Stimulated activated naive CD8-positive, alpha-beta T cell treated with anti-CD3 and anti-CD28 coated beads, Interleukin-15, amount 100 ng/mL, for 72 hours (primary cell): Measurements from ENCODE around the gene CDK1.

Experiments
- ATAC-seq: fragments of 150-1000 bp; cut with Tn5 transposase; 2 replicates; pipeline ENCODE4 v1.10.0; 2021; ENCODE audit warnings: mild to moderate bottlenecking, moderate library complexity
- DNase-seq, 2 donors: peaks; one replicate each; pipeline ENCODE4 v3.0.0; 2021 to 2022
- H3K27ac Mint-ChIP-seq, 2 donors: one replicate each; pipeline ENCODE4 v1.8.0; 2022; ENCODE audit warnings: mild to moderate bottlenecking in 2 of 2, mixed read lengths in 2 of 2, moderate library complexity in 2 of 2
- H3K27me3 Mint-ChIP-seq: one replicate; pipeline ENCODE4 v1.8.0; 2022; ENCODE audit warnings: mixed read lengths
- H3K4me1 Mint-ChIP-seq: one replicate; pipeline ENCODE4 v1.8.0; 2022; ENCODE audit warnings: mild to moderate bottlenecking, mixed read lengths
- H3K4me3 Mint-ChIP-seq, 2 donors: one replicate each; pipeline ENCODE4 v1.8.0; 2022; ENCODE audit warnings: mild to moderate bottlenecking in 2 of 2, mixed read lengths in 2 of 2, moderate library complexity in 1 of 2
- H3K9me3 Mint-ChIP-seq, 2 donors: one replicate each; pipeline ENCODE4 v1.8.0; 2022; ENCODE audit warnings: mixed read lengths in 2 of 2

Gene CDK1

GRCh38 chr10:60757420-60757895 lies 20.8 kb upstream of the CDK1 start:
- Mint-ChIP-seq H3K27me3 (peaks cover 31% of the 10 kb centered on the region), H3K4me3 (no peak overlapping the region), H3K9me3 (no peaks in the 10 kb centered on the region), H3K27ac (no peak overlapping the region), H3K4me1 (no peaks in the 10 kb centered on the region)
- no peak for ATAC-seq
- DNase-seq = no peak

GRCh38 chr10:60759181-60759580 lies 19.1 kb upstream of the CDK1 start:
- ATAC-seq (no peak), DNase-seq (no peak)
- Mint-ChIP-seq H3K4me3 (no peak overlapping the region), H3K27me3 (peaks cover 22% of the 10 kb centered on the region), H3K9me3 (no peaks in the 10 kb centered on the region), H3K4me1 (no peaks in the 10 kb centered on the region), H3K27ac (no peak overlapping the region)

GRCh38 chr10:60760711-60761210 lies 17.5 kb upstream of the CDK1 start:
- Mint-ChIP-seq H3K27me3 (peaks cover 17% of the 10 kb centered on the region), H3K4me1 (no peaks in the 10 kb centered on the region), H3K27ac (no peak overlapping the region), H3K4me3 (no peak overlapping the region), H3K9me3 (no peaks in the 10 kb centered on the region)
- ATAC-seq (no peak), DNase-seq (no peak)

GRCh38 chr10:60762554-60762953 lies 15.7 kb upstream of the CDK1 start:
- H3K27ac Mint-ChIP-seq = no peak overlapping the region
- H3K4me1 Mint-ChIP-seq = peaks cover 8% of the 10 kb centered on the region
- DNase-seq (no peak), ATAC-seq (no peak)
- no peak overlapping the region for H3K4me3 Mint-ChIP-seq
- H3K27me3 Mint-ChIP-seq = peaks cover 8% of the 10 kb centered on the region
- no peaks in the 10 kb centered on the region for H3K9me3 Mint-ChIP-seq

GRCh38 chr10:60767424-60767823 lies 10.9 kb upstream of the CDK1 start:
- Mint-ChIP-seq H3K27ac (no peak overlapping the region), H3K9me3 (no peaks in the 10 kb centered on the region), H3K27me3 (no peaks in the 10 kb centered on the region), H3K4me3 (no peak overlapping the region), H3K4me1 (peaks cover 8% of the 10 kb centered on the region)
- no peak for ATAC-seq
- DNase-seq = no peak

GRCh38 chr10:60769406-60769805 lies 8.9 kb upstream of the CDK1 start:
- no peaks in the 10 kb centered on the region for H3K9me3 Mint-ChIP-seq
- peaks cover 8% of the 10 kb centered on the region for H3K4me1 Mint-ChIP-seq
- DNase-seq (no peak), ATAC-seq (no peak)
- no peak overlapping the region for H3K4me3 Mint-ChIP-seq
- peaks cover 9% of the 10 kb centered on the region for H3K27me3 Mint-ChIP-seq
- no peak overlapping the region for H3K27ac Mint-ChIP-seq

- H3K4me3 Mint-ChIP-seq = peak overlapping the region; percentile 95 to 100
- ATAC-seq = peak; percentile 2
- no peaks in the 10 kb centered on the region for H3K9me3 Mint-ChIP-seq
- H3K4me1 Mint-ChIP-seq = peaks cover 18% of the 10 kb centered on the region
- DNase-seq = no peak
- peak overlapping the region; percentile 99 to 100 for H3K27ac Mint-ChIP-seq
- peaks cover 18% of the 10 kb centered on the region for H3K27me3 Mint-ChIP-seq
Measured at GRCh38 chr10:60777696-60778213, 523 bp upstream of the CDK1 start.

GRCh38 chr10:60778971-60779796 lies 906 bp downstream of the CDK1 start:
- ATAC-seq (peak; percentile 34), DNase-seq (no peak)
- H3K4me1 Mint-ChIP-seq = peaks cover 19% of the 10 kb centered on the region
- H3K27ac Mint-ChIP-seq = peak overlapping the region; percentile 99 to 100
- no peaks in the 10 kb centered on the region for H3K9me3 Mint-ChIP-seq
- H3K4me3 Mint-ChIP-seq = peak overlapping the region; percentile 95 to 100
- H3K27me3 Mint-ChIP-seq = peaks cover 9% of the 10 kb centered on the region

GRCh38 chr10:60781661-60782060 lies 3.4 kb downstream of the CDK1 start:
- no peak overlapping the region for H3K27ac Mint-ChIP-seq

GRCh38 chr10:60784641-60785040 lies 6.4 kb downstream of the CDK1 start:
- Mint-ChIP-seq H3K9me3 (no peaks in the 10 kb centered on the region), H3K27me3 (no peaks in the 10 kb centered on the region), H3K4me3 (no peak overlapping the region), H3K4me1 (peaks cover 12% of the 10 kb centered on the region), H3K27ac (no peak overlapping the region)
- ATAC-seq (no peak), DNase-seq (no peak)

More at GRCh38 chr10:60781661-60782060, 3.4 kb downstream of the CDK1 start:
- no peaks in the 10 kb centered on the region for H3K9me3 Mint-ChIP-seq
- ATAC-seq = no peak
- DNase-seq = no peak
- H3K4me3 Mint-ChIP-seq = peak overlapping the region in 1 of 2 donors; percentile 51
- peaks cover 19% of the 10 kb centered on the region for H3K4me1 Mint-ChIP-seq
- no peaks in the 10 kb centered on the region for H3K27me3 Mint-ChIP-seq

- Mint-ChIP-seq H3K4me3 (no peak overlapping the region), H3K9me3 (no peaks in the 10 kb centered on the region), H3K27ac (no peak overlapping the region), H3K27me3 (no peaks in the 10 kb centered on the region), H3K4me1 (peaks cover 8% of the 10 kb centered on the region)
- ATAC-seq (no peak), DNase-seq (no peak)
Measured at GRCh38 chr10:60788544-60788943, 10.3 kb downstream of the CDK1 start.

GRCh38 chr10:60789340-60789739 lies 11.1 kb downstream of the CDK1 start:
- peaks cover 8% of the 10 kb centered on the region for H3K4me1 Mint-ChIP-seq
- no peaks in the 10 kb centered on the region for H3K27me3 Mint-ChIP-seq
- no peak overlapping the region for H3K4me3 Mint-ChIP-seq
- H3K9me3 Mint-ChIP-seq = no peaks in the 10 kb centered on the region
- ATAC-seq = no peak
- no peak for DNase-seq
- H3K27ac Mint-ChIP-seq = no peak overlapping the region

- H3K27me3 Mint-ChIP-seq = no peaks in the 10 kb centered on the region
- no peak overlapping the region for H3K4me3 Mint-ChIP-seq
- H3K27ac Mint-ChIP-seq = no peak overlapping the region
- no peaks in the 10 kb centered on the region for H3K9me3 Mint-ChIP-seq
- DNase-seq (no peak), ATAC-seq (no peak)
- peaks cover 8% of the 10 kb centered on the region for H3K4me1 Mint-ChIP-seq
Measured at GRCh38 chr10:60794953-60795352, 16.7 kb downstream of the CDK1 start.

GRCh38 chr10:60795465-60796202 lies 17.4 kb downstream of the CDK1 start:
- DNase-seq (no peak), ATAC-seq (no peak)
- Mint-ChIP-seq H3K27me3 (no peaks in the 10 kb centered on the region), H3K4me3 (no peak overlapping the region), H3K4me1 (peaks cover 6% of the 10 kb centered on the region), H3K27ac (no peak overlapping the region), H3K9me3 (no peaks in the 10 kb centered on the region)

GRCh38 chr10:60796481-60796880 lies 18.2 kb downstream of the CDK1 start:
- H3K27me3 Mint-ChIP-seq = no peaks in the 10 kb centered on the region
- H3K4me3 Mint-ChIP-seq = no peak overlapping the region
- no peak overlapping the region for H3K27ac Mint-ChIP-seq
- no peaks in the 10 kb centered on the region for H3K4me1 Mint-ChIP-seq
- no peak for DNase-seq
- ATAC-seq = no peak
- H3K9me3 Mint-ChIP-seq = no peaks in the 10 kb centered on the region

- Mint-ChIP-seq H3K27ac (no peak overlapping the region), H3K4me1 (no peaks in the 10 kb centered on the region), H3K27me3 (no peaks in the 10 kb centered on the region), H3K9me3 (no peaks in the 10 kb centered on the region), H3K4me3 (no peak overlapping the region)
- DNase-seq (no peak), ATAC-seq (no peak)
Measured at GRCh38 chr10:60797200-60797599, 18.9 kb downstream of the CDK1 start.
